Measurements from ENCODE around the gene DECR2.
"Not testable (repeated sequence)": the region's sequence is repeated elsewhere in the genome, so short reads cannot be mapped to it uniquely, and the experiment has no call there.

Gene DECR2

DNA sequence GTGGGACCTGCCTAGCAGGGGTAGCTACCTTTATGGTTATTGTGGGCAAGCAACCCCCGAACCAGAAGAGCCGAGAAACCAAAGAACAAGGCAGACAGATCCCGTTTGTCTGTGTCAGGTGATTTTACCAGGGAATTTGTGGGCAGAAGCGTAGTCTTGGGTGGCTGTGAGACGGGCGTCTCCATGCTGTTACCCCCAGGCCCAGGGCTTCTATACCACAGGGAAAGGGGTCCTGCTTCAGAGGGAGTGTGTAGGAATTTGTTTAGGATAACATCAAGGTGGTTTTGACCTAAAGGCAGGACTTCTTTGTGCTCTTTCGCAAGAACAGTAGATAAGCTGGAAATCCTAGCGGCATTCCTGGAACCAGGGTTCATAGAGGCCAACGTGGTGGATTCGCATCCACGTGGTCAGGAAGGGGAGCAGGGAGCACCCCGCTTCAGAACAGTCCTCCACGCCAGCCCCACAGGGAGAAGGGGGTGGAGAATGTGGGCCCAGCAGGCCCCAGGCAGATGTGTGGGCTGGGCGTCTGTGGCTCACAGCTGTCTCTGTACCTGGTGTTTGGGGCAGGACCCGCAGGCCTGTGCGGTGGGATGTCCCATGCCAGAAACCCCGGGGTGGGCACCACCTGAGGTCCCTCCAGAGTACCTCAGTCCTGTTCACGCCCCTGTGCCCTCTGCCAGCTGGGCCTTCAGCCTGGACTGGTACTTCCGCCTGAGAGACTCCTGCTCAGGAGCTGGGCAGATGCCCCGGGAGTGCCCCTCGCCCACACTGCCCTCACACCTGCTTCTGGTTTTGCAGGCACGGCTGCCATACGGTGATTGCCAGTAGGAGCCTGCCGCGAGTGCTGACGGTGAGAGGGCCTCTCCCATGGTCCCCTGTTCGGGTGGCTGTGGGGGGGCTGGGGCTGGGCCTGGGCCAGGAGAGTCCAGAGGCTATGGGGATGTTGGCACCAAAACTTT lies 4.1 kb downstream of the DECR2 start:
- DNase-seq: no peak

DNA sequence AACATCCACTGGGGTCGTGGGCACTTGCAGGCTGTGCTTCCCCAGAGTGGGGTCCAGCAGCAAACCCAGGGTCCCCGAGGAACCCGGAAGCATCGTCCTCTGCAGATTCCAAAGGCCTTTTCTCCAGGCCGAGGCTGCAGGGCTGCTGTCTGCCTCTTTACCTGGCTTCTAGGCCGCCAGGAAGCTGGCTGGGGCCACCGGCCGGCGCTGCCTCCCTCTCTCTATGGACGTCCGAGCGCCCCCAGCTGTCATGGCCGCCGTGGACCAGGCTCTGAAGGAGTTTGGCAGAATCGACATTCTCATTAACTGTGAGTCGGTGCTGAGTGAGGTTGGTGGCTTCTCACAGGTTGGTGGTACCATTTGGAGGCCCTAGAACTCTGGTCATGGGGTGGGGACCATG lies 5.6 kb downstream of the DECR2 start:
- no peak for DNase-seq

DNA sequence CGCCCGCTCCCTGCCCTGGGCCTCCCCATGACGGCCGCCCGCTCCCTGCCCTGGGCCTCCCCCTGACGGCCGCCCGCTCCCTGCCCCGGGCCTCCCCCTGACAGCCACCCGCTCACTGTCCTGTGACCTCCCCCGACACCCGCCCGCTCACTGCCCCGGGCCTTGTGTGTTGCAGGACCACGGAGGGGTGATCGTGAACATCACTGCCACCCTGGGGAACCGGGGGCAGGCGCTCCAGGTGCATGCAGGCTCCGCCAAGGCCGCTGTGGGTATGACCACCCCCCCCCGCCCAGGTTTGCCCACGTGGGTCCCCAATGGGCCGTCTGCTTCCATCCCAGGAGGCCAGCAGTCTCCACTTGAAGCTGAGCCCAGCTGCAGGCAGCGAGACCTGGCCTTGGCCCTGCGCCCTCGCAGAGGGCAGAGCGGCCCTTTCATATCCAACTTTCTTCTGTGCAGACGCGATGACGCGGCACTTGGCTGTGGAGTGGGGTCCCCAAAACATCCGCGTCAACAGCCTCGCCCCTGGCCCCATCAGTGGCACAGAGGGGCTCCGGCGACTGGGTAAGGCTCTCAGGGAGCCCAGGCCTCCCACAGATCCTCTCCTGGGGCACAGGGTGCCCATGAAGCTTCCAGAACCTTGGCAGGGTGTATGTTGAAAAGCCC lies 9.0 kb downstream of the DECR2 start:
- no peak for DNase-seq

DNA sequence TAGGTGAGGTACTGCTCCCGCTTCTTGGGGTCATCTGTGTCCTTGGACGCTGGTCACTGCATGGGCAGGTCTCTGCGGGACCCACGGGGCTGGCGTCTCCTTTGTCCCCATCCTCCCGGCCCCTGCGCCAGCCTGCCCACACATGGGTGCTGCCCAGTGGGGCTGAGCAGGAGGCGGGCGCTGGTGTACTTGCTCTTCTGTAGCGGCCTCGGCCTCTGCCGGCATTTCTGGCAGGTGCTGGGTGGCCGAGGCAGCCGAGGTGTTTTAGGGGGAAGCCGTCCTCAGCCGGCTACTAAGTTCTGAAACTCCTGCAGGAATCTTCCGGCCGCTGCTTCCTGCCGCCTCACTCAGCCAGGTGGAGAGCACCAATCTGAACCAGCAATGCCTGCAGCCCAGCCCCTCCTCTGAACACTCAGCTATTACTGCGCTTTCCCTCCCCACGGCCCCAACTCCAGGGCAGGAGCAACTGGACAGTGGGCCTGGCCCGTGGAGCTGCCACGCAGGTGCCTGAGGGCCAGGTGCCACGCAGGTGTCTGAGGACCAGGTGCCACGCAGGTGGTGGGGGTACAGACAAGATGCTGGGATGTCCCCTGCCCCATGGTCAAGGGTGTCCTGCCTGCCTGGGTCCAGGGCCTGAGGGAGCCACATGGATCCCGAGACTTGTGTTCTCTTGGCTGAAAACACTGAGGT lies 10.0 kb downstream of the DECR2 start:
- no peak for DNase-seq

DNA sequence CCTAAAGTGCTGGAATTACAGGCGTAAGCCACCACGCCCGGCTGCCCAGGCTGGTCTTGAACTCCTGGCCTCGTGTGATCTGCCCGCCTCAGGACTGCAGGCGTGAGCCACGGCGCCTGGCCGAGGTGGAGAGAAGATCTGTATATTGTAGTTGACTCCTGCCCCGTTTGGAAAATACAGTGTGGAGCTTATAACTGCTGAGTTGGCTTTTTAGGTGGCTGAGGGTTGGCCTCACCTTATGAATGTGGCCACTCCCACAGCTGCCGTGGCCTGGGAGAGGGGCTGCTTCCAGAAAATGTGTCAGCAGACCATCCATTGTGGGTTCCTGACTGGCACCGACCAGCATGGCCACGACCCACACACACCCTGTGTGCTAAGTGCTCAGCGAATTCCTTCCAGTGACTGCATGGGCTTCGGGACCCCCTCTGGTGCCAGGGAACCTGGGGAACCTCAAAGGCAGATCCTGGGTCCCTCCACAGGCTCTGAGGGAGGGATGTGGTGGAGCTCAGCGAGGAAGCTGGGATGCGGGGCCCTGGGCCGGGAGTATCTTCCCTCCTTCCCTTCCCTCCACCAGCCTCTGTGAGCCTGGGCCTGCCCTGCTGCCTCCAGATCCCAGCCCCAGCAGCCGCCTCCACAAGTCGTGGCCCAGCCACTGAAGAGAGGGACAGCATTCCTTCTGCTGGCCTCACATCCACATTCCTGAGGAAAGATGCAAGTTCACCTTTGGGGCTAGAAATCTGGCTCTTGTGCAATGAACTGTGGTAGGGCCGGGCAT lies 12.9 kb downstream of the DECR2 start:
- no peak for DNase-seq

DNA sequence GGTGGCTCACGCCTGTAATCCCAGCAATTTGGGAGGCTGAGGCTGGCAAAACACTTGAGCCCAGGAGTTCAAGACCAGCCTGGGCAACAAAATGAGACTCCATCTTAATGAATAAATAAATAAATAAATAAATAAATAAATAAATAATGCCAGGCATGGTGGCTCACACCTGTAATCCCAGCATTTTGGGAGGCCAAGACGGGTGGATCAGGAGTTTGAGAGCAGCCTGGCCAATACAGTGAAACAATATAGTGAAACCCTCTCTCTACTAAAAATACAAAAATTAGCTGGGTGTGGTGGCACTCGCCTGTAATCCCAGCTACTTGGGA lies 13.4 kb downstream of the DECR2 start:
- DNase-seq: not testable (repeated sequence)

DNA sequence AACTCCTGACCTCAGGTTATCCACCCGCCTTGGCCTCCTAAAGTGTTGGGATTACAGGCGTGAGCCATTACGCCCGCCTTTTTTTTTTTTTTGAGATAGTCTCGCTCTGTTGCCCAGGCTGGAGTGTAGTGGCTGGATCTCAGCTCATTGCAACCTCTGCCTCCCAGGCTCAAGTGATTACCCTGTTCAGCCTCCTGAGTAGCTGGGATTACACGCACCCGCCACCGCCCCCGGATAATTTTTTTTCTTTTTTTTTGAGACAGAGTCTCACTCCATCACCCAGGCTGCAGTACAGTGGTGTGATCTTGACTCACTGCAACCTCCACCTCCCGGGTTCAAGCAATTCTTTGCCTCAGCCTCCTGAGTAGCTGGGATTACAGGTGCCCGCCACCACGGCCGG lies 20.5 kb downstream of the DECR2 start:
- DNase-seq: not testable (repeated sequence)

DNA sequence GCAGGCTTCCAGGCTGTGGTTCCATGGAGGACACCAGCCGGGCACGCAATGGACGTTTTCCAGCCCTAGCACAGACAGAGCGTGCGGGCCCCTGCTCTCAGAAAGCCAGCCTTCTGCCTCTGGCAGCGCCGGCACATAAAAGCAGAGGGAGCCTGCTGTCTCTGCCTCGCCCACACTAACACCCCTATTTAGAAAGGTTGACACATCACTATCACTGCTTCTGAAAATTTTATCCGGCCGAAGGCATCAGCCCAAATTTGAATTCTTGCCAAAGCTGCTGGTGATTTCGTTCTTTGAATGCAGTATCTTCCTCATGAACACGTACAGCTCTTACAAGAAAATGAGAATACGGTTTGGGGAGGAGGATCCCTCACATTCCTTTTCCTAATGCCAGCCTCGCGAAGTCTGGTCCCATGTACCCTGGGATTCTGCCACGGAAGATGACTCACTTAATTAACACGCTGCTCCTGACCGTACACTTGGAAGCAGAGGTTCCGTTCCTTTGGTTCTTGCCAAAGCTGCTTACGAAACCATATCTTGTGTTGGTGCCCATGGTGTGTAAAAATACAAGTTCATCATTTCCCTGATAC lies 22.4 kb downstream of the DECR2 start:
- no peak for DNase-seq

DNA sequence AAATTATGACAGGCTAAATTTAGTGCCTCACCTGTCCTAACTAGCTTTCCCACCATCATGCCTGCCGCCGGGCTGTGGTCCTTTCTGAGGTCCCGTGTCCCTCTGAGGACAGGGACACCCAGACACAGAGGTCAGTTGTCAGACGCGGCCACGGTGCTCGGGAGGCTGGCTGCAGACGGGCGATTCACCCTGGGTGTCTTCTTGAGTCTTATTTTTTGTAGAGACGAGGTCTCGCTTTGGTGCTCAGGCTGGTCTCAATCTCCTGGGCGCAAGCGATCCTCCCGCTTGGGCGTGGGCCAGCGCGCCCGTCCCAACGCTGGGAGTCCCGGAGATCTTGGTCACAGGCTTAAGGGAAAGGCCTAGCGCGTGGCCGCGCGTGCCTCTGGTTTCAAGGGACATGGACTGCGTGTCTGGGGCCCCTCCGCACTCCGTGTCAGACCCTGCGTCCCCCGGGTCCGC lies 23.0 kb downstream of the DECR2 start:
- no peak for DNase-seq

DNA sequence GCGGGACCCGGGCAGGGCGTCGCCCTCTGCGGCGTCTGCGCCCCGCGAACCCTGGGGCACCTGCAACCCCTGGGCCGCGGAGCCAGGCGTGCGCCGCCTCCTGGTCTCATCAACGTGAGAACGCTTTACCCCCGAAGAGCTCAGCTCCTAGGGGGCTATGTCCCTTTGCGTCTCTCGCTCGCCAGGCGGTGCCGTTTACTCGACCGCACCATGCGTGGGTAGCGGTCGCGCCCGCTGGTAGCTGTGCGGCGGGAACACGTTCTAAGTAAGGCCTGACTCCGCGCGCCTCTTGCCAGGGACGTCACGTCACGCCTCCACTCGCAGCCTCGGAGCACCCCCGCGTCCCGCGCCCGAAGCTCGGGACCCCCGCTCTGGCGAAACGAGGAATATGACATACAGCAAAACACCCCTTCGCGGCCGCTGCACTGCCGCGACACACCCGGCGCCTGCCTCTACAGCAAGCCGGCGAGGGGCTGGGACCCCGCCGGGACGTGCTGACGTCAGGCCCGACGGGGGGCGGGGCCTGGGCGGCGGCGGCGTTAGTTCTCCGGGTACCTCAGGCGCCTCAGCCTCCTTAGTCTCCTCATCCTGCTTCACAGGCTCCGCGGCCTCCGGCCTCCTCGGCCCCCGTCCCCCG lies 23.5 kb downstream of the DECR2 start, which contains the start of gene RAB11FIP3:
Gene RAB11FIP3, plus strand, starts transcription at position 568 of the 637 bp plus-strand sequence. CDS start 358 bp downstream, outside the sequence.
- peak; percentile 58 to 81 (median 60) for DNase-seq

DNA sequence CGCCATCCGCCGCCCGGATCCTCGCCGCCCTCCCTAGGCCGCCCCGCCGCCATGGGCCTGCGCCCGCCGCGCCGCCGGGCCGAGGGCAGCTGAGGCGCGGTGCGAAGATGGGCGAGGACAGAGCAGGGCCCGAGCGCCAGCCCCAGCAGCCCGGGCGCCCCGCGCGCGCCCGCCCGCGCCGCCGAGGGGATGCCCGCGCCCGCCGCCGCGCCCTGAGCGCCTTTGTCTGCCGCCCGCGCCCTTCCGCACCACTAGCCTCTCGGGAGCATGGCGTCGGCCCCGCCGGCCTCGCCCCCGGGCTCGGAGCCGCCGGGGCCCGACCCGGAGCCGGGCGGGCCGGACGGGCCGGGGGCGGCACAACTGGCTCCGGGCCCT lies 24.0 kb downstream of the DECR2 start:
- peak in 1 of 4 experiments; percentile 44 for DNase-seq

DNA sequence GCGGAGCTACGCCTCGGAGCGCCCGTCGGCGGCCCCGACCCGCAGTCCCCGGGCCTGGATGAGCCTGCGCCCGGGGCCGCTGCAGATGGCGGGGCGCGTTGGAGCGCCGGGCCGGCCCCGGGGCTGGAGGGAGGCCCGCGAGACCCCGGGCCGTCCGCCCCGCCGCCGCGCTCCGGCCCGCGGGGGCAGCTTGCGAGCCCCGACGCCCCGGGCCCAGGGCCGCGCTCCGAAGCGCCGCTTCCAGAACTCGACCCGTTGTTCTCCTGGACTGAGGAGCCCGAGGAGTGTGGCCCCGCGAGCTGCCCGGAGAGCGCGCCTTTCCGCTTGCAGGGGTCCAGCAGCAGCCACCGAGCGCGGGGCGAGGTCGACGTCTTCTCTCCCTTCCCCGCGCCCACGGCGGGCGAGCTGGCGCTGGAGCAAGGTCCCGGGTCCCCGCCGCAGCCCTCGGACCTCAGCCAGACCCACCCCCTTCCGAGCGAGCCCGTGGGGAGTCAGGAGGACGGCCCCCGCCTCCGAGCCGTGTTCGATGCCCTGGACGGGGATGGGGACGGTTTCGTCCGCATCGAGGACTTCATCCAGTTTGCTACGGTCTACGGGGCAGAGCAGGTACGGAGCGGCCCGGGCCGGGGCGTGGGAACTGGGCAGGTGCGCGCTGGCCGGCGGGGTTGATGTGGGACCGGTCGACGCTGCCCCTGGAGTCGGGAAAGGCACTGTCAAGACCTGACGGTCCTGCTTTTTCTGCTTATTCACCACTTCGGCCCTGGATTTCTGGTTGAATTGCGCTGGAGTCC lies 24.6 kb downstream of the DECR2 start:
- no peak for DNase-seq

DNA sequence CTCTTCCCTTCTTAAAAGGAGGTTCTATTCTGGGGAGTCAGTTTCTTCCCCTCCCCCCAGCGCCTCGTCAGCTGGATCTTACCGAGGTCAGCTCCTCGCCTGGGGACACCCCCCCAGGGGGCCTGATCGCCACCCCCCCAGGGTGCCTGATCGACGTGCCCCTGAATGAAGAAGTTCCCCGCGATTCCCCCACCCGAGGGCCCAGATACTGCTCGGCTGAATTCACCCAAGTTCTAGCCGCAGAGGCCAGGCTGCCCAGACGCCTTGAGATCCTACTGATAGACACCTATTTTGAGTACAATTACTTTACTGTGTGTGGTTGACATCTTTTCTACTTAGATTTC lies 25.2 kb downstream of the DECR2 start:
- no peak for DNase-seq

DNA sequence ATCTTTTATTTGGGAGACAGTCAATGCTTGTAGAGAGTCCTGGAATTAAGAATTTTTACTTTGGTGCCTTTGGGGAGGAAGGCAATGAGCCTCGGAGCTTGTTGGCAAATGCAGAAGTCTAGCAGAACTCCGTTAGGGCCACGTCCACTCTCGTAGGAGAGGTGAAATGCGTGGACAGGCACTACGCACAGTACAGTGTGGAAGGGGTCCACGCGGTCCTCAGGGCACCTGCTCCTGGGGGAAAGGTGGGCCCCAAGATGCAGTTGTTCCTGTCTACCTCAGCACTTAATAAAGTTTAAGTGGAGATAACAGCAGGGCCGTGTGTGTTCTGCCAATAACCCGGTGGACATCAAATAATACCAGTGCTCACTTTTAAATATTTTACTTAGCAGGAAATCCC lies 25.6 kb downstream of the DECR2 start:
- no peak for DNase-seq

DNA sequence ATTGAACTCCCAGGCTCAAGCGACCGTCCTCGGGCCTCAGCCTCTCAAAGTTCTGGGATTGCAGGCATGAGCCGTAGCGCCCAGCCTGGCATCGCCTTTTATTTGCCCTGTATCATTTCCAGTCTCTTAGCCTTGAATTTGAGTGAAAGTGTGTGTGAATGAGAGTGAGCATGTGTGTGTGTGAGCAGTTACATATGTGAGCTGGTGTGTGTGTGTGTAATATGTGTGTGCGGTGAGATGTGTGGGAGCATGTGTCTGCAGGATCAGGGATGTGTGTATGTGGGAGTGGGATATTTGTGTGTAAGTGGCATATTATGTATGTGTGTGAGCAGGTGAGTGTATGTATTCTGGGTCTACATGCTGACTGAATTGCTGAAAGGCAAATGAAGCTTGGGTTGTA lies 29.2 kb downstream of the DECR2 start:
- no peak for DNase-seq

DNA sequence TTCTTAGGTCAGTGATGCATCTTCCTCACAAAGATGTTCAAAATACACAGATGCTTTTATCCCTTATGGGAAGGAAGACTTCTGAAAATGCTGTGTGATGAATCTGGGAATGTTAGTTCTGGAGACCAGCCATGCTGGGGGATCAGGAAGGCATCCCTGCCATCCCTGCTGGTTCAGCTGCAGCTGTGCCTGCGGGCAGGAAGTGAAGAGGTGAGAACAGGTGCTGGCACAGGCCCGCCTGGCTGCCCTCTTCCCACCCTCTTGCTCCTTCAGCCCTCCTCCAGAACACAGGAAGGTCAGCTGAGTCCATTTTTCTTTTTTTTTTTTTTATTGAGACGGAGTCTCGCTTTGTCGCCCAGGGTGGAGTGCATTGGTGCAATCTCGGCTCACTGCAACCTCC lies 38.9 kb downstream of the DECR2 start:
- DNase-seq: no peak

DNA sequence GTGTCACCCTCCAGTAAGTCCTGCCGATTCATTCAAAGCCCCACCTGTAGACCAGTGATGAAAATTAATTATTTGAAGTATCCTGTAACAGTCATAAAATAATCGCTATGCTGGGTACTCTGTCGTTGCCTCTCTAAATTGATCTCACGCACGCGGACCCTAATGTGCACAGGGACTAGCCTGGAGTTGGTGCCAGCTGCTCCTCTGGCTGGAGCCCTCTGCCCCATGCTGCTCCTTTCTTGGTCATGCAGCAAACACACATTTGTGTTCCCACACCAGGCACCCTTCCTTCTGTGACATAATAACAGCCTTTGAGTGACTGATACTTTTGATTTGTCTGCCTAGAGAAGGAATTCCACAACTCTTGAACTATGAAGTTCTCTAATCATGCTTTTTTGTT lies 39.8 kb downstream of the DECR2 start:
- no peak for DNase-seq

DNA sequence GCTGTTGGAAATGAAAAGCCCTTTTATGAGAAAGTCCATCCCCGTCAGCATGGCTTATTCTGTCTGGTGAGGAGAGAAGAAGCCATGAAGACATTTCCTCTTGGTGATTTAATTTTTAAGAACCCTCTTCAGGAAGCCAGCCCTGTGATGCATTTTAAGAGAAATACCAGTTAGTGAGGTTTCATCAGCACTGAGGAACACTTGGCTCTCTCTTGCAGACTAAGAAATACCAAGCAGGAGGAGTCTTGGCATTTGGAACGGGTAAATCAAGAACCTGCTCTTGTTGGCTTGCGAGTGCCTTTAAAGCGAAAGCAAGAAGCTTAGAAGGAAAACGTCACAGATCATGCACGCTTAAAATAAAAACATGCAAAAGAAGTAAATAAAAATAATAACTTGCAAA lies 41.3 kb downstream of the DECR2 start:
- DNase-seq: no peak

DNA sequence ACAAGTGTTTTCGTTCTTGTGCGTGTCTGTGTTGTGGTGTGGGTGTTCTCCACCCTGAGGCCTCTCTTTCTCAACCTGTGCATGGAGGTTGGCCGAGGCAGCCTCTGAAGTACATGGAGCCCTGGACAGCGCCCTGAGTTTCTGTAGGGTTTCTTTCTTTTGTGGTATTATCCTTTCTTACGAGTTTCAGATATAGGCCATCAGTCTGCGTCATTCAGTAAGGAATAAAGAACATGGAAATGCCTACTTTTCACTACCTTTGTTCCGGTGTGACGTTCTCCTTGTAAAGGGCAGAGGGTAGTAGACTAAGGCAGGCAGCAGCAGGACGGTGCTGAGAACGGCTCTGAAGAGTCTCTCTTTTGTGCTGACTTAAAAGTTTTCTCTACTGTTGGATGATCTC lies 42.3 kb downstream of the DECR2 start:
- DNase-seq: no peak

DNA sequence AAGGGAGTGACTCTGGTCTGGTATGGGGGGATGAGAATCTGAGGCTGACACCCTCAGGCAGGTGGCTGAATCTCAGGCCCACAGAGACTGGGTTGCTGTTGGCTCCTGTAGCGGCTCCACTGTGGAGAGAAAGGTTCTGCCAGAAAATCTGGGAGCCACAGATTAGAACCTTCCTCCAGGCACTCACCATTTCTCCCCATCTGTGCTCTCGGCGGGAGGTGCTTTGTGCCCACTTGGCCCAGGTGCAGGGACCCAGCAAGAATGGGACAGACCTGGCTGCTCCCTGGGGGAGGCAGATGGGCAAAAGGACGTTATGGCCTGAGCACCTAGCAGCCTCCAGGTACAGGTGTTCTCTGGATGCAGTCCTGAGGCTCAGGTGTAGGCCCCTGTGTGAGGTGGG lies 43.9 kb downstream of the DECR2 start:
- DNase-seq: no peak

DNA sequence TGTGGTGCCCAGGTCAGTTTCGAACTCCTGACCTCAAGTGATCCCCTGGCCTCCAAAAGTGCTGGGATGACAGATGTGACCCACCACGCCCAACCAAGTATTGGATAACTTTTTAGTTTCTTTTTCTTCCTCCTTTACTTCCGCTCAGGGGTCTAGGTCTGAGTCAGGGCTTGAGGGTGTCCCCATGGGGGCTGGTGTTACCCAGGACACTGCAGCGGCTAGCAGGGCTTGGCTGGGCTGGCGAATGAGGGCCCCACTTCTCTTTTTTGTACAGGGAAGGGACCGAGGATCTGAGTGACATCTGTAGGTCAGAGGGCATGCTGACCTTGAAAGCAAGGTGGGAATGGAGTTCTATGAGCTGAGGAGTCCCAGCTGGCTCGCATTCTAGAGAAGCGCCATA lies 48.7 kb downstream of the DECR2 start:
- DNase-seq: no peak

Measured in activated naive CD4-positive, alpha-beta T cell (primary cell).